K562 (cell line): Measurements from ENCODE around the gene GCH1. TPM values are rescaled to one million over a fixed set of nuclear protein-coding genes. Genes with fewer than 3 reads are reported as not detected.

Experiments used
- ATAC-seq: fragments of 200-7000 bp; cut with Tn5 transposase; 3 replicates; pipeline ENCODE4 v1.9.1; 2020; ENCODE audit warnings: moderate library complexity
- BruUV-seq: library from RNA; stranded (reverse); fragments of 400-500 nt; replicated peaks from 2 replicates; lab custom pipeline; 2021; lab: Mats Ljungman, UMichigan
- CTCF ChIA-PET: fragments of 300-600 bp; formaldehyde crosslinking; extraction: SDS; loops from one replicate; lab custom pipeline; 2021; ENCODE audit warnings: low intra/inter-chr PET ratio; lab: Yijun Ruan, JAX
- POLR2A ChIA-PET: fragments of 300-600, 350-650 bp; sonication (Branson Sonifier 250); formaldehyde crosslinking; extraction: SDS; loops from one replicate; lab custom pipeline; 2021; ENCODE audit warnings: antibody characterized with exemption, inconsistent platforms; lab: Yijun Ruan, JAX
- DNase-seq, 4 experiments: peaks; one replicate each; pipeline versions ENCODE4 v3.0.0 to v3.0.0-alpha.2; 2011 to 2018; ENCODE audit warnings: low spot score in 3 of 4, mixed read lengths in 3 of 4; ENCODE audit errors: extremely low read depth in 1 of 4
- FAIRE-seq: peaks from 2 replicates; lab custom pipeline; 2011; peaks lifted over from hg19 to GRCh38; lab: Jason Lieb, UNC
- H2AFZ ChIP-seq: 2 replicates; pipeline ENCODE4 v1.6.0; 2011; ENCODE audit warnings: low read depth, low read length, control low read depth, inconsistent platforms
- H3K27ac ChIP-seq: fragments of 200-600 bp; 3 replicates; pipeline ENCODE4 v1.8.0; 2011; ENCODE audit warnings: low read depth, mild to moderate bottlenecking, control low read depth, inconsistent platforms, low read length, moderate library complexity, mixed read lengths; ENCODE audit errors: extremely low read depth
- H3K27me3 ChIP-seq, 2 experiments: fragments of 300-600 bp in 1 of 2; 2 replicates in 1 of 2; 3 replicates in 1 of 2; pipeline versions ENCODE4 v1.6.0 to v1.8.0; 2011; ENCODE audit warnings: inconsistent platforms in 2 of 2, low read length in 2 of 2, mild to moderate bottlenecking in 1 of 2, mixed read lengths in 1 of 2, moderate library complexity in 1 of 2; ENCODE audit not compliant: control insufficient read depth in 2 of 2, insufficient read depth in 2 of 2
- H3K36me3 ChIP-seq: fragments of 300-600 bp; 3 replicates; pipeline ENCODE4 v1.8.0; 2011; ENCODE audit warnings: mild to moderate bottlenecking, low read length, inconsistent platforms; ENCODE audit not compliant: control insufficient read depth, insufficient read depth
- H3K4me1 ChIP-seq, 2 experiments: fragments of 200-600 bp in 1 of 2; replicated peaks in 1 of 2; 2 replicates in 1 of 2; 3 replicates in 1 of 2; pipeline versions ENCODE4 v1.5.1 to v1.8.0; 2011; ENCODE audit warnings: inconsistent platforms in 2 of 2, low read length in 2 of 2, mild to moderate bottlenecking in 1 of 2, mixed read lengths in 1 of 2, moderate library complexity in 1 of 2; ENCODE audit not compliant: control insufficient read depth in 2 of 2, insufficient read depth in 2 of 2
- H3K4me2 ChIP-seq: 2 replicates; pipeline ENCODE4 v1.6.1; 2011; ENCODE audit warnings: low read length, control low read depth, inconsistent platforms, mixed read lengths; ENCODE audit not compliant: insufficient read depth
- H3K4me3 ChIP-seq: fragments of 200-600 bp; sonication (generic), shearing (Covaris generic); 2 replicates; pipeline ENCODE4 v1.5.1; 2016; ENCODE audit warnings: control low read depth, inconsistent platforms
- H3K79me2 ChIP-seq: fragments of 200-600 bp; 3 replicates; pipeline ENCODE4 v1.8.0; 2011; ENCODE audit warnings: low read length, inconsistent platforms; ENCODE audit not compliant: control insufficient read depth, insufficient read depth
- H3K9ac ChIP-seq, 2 experiments: 2 replicates each; pipeline versions ENCODE4 v1.6.0 to v1.6.1; 2011; ENCODE audit warnings: low read depth in 2 of 2, low read length in 2 of 2, control low read depth in 1 of 2, inconsistent platforms in 1 of 2, mild to moderate bottlenecking in 1 of 2, mixed read lengths in 1 of 2; ENCODE audit not compliant: insufficient read depth in 1 of 2
- H3K9me1 ChIP-seq: one replicate; pipeline ENCODE4 v1.6.0; 2011; ENCODE audit warnings: inconsistent platforms, mild to moderate bottlenecking, low read length, moderate library complexity; ENCODE audit not compliant: control insufficient read depth, insufficient read depth
- H3K9me3 ChIP-seq: replicated peaks from 2 replicates; pipeline ENCODE4 v1.5.1; 2011; ENCODE audit warnings: low read depth, low read length, inconsistent platforms; ENCODE audit not compliant: control insufficient read depth, insufficient read depth
- H4K20me1 ChIP-seq: replicated peaks from 2 replicates; pipeline ENCODE4 v1.6.1; 2011; ENCODE audit warnings: low read length, inconsistent platforms, mixed read lengths; ENCODE audit not compliant: control insufficient read depth, insufficient read depth
- CEBPG ChIP-seq, 3 experiments: fragments of 200-800 bp in 1 of 3; sonication (Bioruptor generic) in 1 of 3; sonication (generic) in 1 of 3; formaldehyde crosslinking in 1 of 3; IDR thresholded peaks in 2 of 3; conservative IDR thresholded peaks in 1 of 3; 2 replicates each; pipeline versions ENCODE4 v1.6.1 to v1.8.0; 2016 to 2022; ENCODE audit warnings: missing compliant biosample characterization in 2 of 3, missing genetic modification characterization in 2 of 3, mild to moderate bottlenecking in 1 of 3, missing genetic modification reagents in 1 of 3
- FOXK2 ChIP-seq, 2 experiments: fragments of 450-650 bp; IDR thresholded peaks in 1 of 2; conservative IDR thresholded peaks in 1 of 2; 2 replicates each; pipeline ENCODE4 v1.6.1; 2016; ENCODE audit warnings: low read depth in 2 of 2, mild to moderate bottlenecking in 1 of 2
- GATA2 ChIP-seq: sonication (generic); formaldehyde crosslinking; IDR thresholded peaks from 2 replicates; pipeline ENCODE4 v1.4.0; 2020; ENCODE audit warnings: mild to moderate bottlenecking, missing genetic modification reagents
- HNRNPK ChIP-seq: fragments of 200-400 bp; formaldehyde crosslinking; IDR thresholded peaks from one replicate; pipeline ENCODE4 v1.6.1; 2018; ENCODE audit warnings: mild to moderate bottlenecking, low read depth, low read length; ENCODE audit not compliant: poor library complexity, severe bottlenecking
- NRF1 ChIP-seq, 2 experiments: fragments of 450-650 bp; IDR thresholded peaks in 1 of 2; conservative IDR thresholded peaks in 1 of 2; 2 replicates each; pipeline ENCODE4 v1.6.1; 2014; ENCODE audit warnings: mild to moderate bottlenecking in 2 of 2
- PHB ChIP-seq: fragments of 250-450 bp; sonication (Bioruptor Pico); IDR thresholded peaks from 2 replicates; pipeline ENCODE4 v1.5.0; 2021
- POLR3A ChIP-seq: IDR thresholded peaks from 2 replicates; pipeline ENCODE4 v1.6.1; 2011; ENCODE audit warnings: borderline replicate concordance, mild to moderate bottlenecking, moderate library complexity; ENCODE audit not compliant: insufficient read length, insufficient read depth; ENCODE audit errors: extremely low read depth
- TGIF2 ChIP-seq: sonication (generic); formaldehyde crosslinking; IDR thresholded peaks from 2 replicates; pipeline ENCODE4 v1.8.1; 2022; ENCODE audit warnings: mild to moderate bottlenecking, missing genetic modification reagents, moderate library complexity
- ZC3H11A ChIP-seq: IDR thresholded peaks from 2 replicates; pipeline ENCODE4 v1.6.1; 2012; ENCODE audit warnings: low read depth, low read length, improper control_type of control experiment
- ZNF175 ChIP-seq: fragments of 200-800 bp; sonication (Bioruptor generic); IDR thresholded peaks from 2 replicates; pipeline ENCODE4 v1.6.1; 2016; ENCODE audit warnings: low read depth, mild to moderate bottlenecking, missing genetic modification characterization, missing compliant biosample characterization
- ZNF507 ChIP-seq: conservative IDR thresholded peaks from 2 replicates; pipeline ENCODE4 v1.6.1; 2017; ENCODE audit warnings: missing genetic modification characterization, missing compliant biosample characterization
- ZNF586 ChIP-seq: fragments of 450-650 bp; formaldehyde crosslinking; conservative IDR thresholded peaks from 2 replicates; pipeline ENCODE4 v1.4.0; 2020; ENCODE audit warnings: mild to moderate bottlenecking, moderate library complexity
- WGBS: fragments of 100-300 bp; shearing (Covaris generic); methylation state at CpG from one replicate; pipeline ENCODE4 v1.1.6; 2016; ENCODE audit warnings: low coverage, mixed read lengths; ENCODE audit not compliant: insufficient coverage; ENCODE audit errors: missing lambda C conversion rate; 5-methylcytosine and 5-hydroxymethylcytosine counted together
- in situ Hi-C: fragments of 300-500 bp; cut with MboI; formaldehyde crosslinking; loops from 4 replicates; pipeline ENCODE4 v1.15.0; 2018; ENCODE audit warnings: inconsistent platforms, mixed read lengths
- intact Hi-C: fragments of 100-400 bp; cut with micrococcal nuclease; formaldehyde crosslinking; loops from 2 replicates; pipeline ENCODE4 v1.14.2; 2022
- polyA plus RNA-seq, 8 experiments: library from polyadenylated mRNA; depleted of rRNA in 4 of 8; stranded (reverse) in 5 of 8; unstranded in 3 of 8; fragments of >200 nt; fragmentation: Nextera tagmentation in 2 of 8; fragmentation: Illumina TruSeq in 1 of 8; extraction: Ambion mirVana in 2 of 8; extraction: Trizol in 1 of 8; gene quantifications; 2 replicates each; pipeline versions ENCODE4 v1.2.1 to v1.2.3, GENCODE V29; 2011 to 2014; ENCODE audit warnings: inconsistent platforms in 1 of 8, missing spikeins in 1 of 8
- total RNA-seq, 7 experiments: library from RNA; depleted of rRNA in 6 of 7; stranded (reverse); fragments of >200 nt in 6 of 7; fragmentation: Illumina TruSeq in 2 of 7; extraction: Trizol in 2 of 7; gene quantifications; 2 replicates each; pipeline versions ENCODE4 v1.2.1 to v1.2.3, GENCODE V29; 2011 to 2021; ENCODE audit warnings: low replicate concordance in 1 of 7
- TF ChIP-seq, protein P1 (sequence below): fragments of 450-650 bp; formaldehyde crosslinking; IDR thresholded peaks from 2 replicates; pipeline ENCODE4 v1.4.0; 2020; ENCODE audit warnings: mild to moderate bottlenecking, moderate library complexity
- TF ChIP-seq, protein P2 (sequence below), 2 experiments: fragments of 450-650 bp in 1 of 2; sonication (generic) in 1 of 2; formaldehyde crosslinking; conservative IDR thresholded peaks; 2 replicates each; pipeline versions ENCODE4 v1.4.0 to v1.8.1; 2020 to 2022; ENCODE audit warnings: mild to moderate bottlenecking in 1 of 2, missing genetic modification reagents in 1 of 2

The GCH1 gene
- total and polyA plus RNA-seq, 9 of the 15 experiments (the other 6 are each of a cell fraction or from before 2014, with no cell fraction given), result 3.9 to 13.1 (median 6.5) TPM

DNA sequence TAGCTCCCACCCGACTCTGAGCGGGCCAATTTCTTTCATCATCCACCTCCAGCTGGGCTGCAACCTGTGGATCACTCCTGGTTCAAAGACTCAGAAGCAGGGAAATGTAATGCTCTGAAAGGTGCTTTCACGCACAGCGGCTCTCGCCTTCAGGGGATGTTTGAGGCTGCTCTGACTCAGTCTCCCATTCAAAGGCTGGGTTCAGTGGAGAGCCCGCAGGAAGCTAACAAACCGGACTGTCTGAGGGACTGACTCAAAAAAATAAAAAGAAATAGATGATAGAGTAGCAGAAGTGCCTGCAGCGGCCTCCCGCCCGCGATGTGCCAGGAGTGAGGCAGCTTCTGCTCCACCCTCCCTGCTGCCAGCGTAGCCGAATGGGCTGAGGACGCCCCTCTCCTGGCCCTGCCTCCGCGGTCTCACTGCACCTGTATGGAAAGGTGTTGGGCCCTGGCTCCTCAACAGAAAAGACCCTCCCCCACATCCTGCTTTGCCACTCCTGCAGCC lies 98.0 kb downstream of the GCH1 start:
- Histone ChIP-seq H3K27me3 (peaks cover 0 to 8% of the 10 kb centered on the region in 2 experiments; a peak in 2 of 5 replicates), H3K9me1 (no peaks in the 10 kb centered on the region), H3K9me3 (no peaks in the 10 kb centered on the region), H3K4me1 (peaks cover 0 to 3% of the 10 kb centered on the region in 2 experiments; a peak in 3 of 5 replicates), H3K79me2 (no peaks in the 10 kb centered on the region), H4K20me1 (no peaks in the 10 kb centered on the region), H2AFZ (no peak overlapping the region), H3K4me2 (no peak overlapping the region), H3K4me3 (no peak overlapping the region), H3K36me3 (no peaks in the 10 kb centered on the region), H3K27ac (no peak overlapping the region), H3K9ac (no peak overlapping the region; a peak in 1 of 4 replicates)
- no peak for FAIRE-seq
- in situ Hi-C loops, result loop anchor here (10.0 kb wide), 1 partner anchor 250 kb away; no protein-coding TSS in a partner anchor
- 52% methylated on average over 16 of the region's 16 CpGs for WGBS
- intact Hi-C loops, result no loop called here
- CTCF ChIA-PET, result interaction anchor here (0.6 kb wide), 1 partner anchor 241 kb away, joined by 3 read pairs; no protein-coding TSS in a partner anchor
- DNase-seq, result no peak
- TF ChIP-seq FOXK2 (conservative IDR thresholded peaks at IDR 0.05 in 1 of 2, IDR thresholded peaks at IDR 0.05 in 1 of 2; ENCODE audit: low read depth in 2 of 2) (no peak), ZNF175 (no peak), CEBPG (CRISPR knock-in tag; IDR thresholded peaks at IDR 0.05) (no peak), CEBPG (tag; conservative IDR thresholded peaks at IDR 0.05 in 1 of 2, IDR thresholded peaks at IDR 0.05 in 1 of 2) (no peak), POLR3A (no peak), HNRNPK (no peak), ZNF586 (CRISPR knock-in tag) (no peak), GATA2 (CRISPR knock-in tag) (no peak), ZC3H11A (no peak), NRF1 (conservative IDR thresholded peaks at IDR 0.05 in 1 of 2, IDR thresholded peaks at IDR 0.05 in 1 of 2) (no peak), TGIF2 (no peak), PHB (CRISPR knock-in tag) (no peak), ZNF507 (tag) (no peak)
- TF ChIP-seq, protein P1, sequence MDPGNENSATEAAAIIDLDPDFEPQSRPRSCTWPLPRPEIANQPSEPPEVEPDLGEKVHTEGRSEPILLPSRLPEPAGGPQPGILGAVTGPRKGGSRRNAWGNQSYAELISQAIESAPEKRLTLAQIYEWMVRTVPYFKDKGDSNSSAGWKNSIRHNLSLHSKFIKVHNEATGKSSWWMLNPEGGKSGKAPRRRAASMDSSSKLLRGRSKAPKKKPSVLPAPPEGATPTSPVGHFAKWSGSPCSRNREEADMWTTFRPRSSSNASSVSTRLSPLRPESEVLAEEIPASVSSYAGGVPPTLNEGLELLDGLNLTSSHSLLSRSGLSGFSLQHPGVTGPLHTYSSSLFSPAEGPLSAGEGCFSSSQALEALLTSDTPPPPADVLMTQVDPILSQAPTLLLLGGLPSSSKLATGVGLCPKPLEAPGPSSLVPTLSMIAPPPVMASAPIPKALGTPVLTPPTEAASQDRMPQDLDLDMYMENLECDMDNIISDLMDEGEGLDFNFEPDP (CRISPR knock-in tag), result no peak
- TF ChIP-seq, protein P2, sequence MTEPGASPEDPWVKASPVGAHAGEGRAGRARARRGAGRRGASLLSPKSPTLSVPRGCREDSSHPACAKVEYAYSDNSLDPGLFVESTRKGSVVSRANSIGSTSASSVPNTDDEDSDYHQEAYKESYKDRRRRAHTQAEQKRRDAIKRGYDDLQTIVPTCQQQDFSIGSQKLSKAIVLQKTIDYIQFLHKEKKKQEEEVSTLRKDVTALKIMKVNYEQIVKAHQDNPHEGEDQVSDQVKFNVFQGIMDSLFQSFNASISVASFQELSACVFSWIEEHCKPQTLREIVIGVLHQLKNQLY (CRISPR knock-in tag; conservative IDR thresholded peaks at IDR 0.05), result no peak
- no peak for ATAC-seq
- POLR2A ChIA-PET, result interaction anchor here (0.6 to 1.3 kb wide), 3 partner anchors 9 to 1249 kb away, joined by 3 to 5 read pairs (median 3); no protein-coding TSS in a partner anchor
- BruUV-seq, result no TSS peak
